ENCODE measurements around the gene ZP2. TPM values are rescaled to one million over a fixed set of nuclear protein-coding genes. Genes with fewer than 3 reads are reported as not detected.

Gene ZP2
- total and polyA plus RNA-seq, 9 of the 15 experiments (the other 6 are each of a cell fraction or from before 2014, with no cell fraction given) = not detected

GRCh38 chr16:21253470-21253869, 42.1 kb upstream of the ZP2 start:
- Histone ChIP-seq H3K9ac (ENCODE audit: insufficient read depth in 1 of 2, low read depth in 2 of 2, low read length in 2 of 2) (no peak overlapping the region), H3K36me3 (ENCODE audit: control insufficient read depth, insufficient read depth, low read length) (no peaks in the 10 kb centered on the region), H4K20me1 (replicated peaks; ENCODE audit: control insufficient read depth, insufficient read depth, low read length) (no peaks in the 10 kb centered on the region), H3K27me3 (ENCODE audit: control insufficient read depth in 2 of 2, insufficient read depth in 2 of 2, low read length in 2 of 2) (peaks cover 7 to 12% of the 10 kb centered on the region in 2 experiments; a peak in 4 of 5 replicates), H2AFZ (ENCODE audit: low read depth, low read length) (no peak overlapping the region), H3K79me2 (ENCODE audit: control insufficient read depth, insufficient read depth, low read length) (no peaks in the 10 kb centered on the region), H3K9me3 (replicated peaks; ENCODE audit: control insufficient read depth, insufficient read depth, low read depth, low read length) (no peaks in the 10 kb centered on the region), H3K4me3 (no peak overlapping the region), H3K4me2 (ENCODE audit: insufficient read depth, low read length) (no peak overlapping the region), H3K27ac (ENCODE audit: extremely low read depth, low read depth, low read length) (no peak overlapping the region), H3K9me1 (ENCODE audit: control insufficient read depth, insufficient read depth, low read length) (no peaks in the 10 kb centered on the region), H3K4me1 (replicated peaks in 1 of 2; ENCODE audit: control insufficient read depth in 2 of 2, insufficient read depth in 2 of 2, low read length in 2 of 2) (no peaks in the 10 kb centered on the region)
- DNase-seq (ENCODE audit: extremely low read depth in 1 of 4, low spot score in 3 of 4) (peak in 2 of 4 experiments; percentile 26 to 34), ATAC-seq (no peak), FAIRE-seq (no peak)
- intact Hi-C loops (cut with micrococcal nuclease) (no loop called here), in situ Hi-C loops (cut with MboI) (no loop called here)
- no TSS peak for BruUV-seq (replicated peaks)
- WGBS (ENCODE audit: insufficient coverage, low coverage, missing lambda C conversion rate) = 7% methylated on average over 3 of the region's 3 CpGs
- ChIA-PET CTCF (ENCODE audit: low intra/inter-chr PET ratio) (no interaction called here), POLR2A (no interaction called here)
- TF ChIP-seq REST (IDR thresholded peaks at IDR 0.05; ENCODE audit: borderline replicate concordance) (0 out of 2 replicates have a peak, but pooled peaks have one; percentile 4), REST (CRISPR knock-in tag; IDR thresholded peaks at IDR 0.05; ENCODE audit: low read depth) (no peak), RAD21 (CRISPR knock-in tag; conservative IDR thresholded peaks at IDR 0.05 in 1 of 2, IDR thresholded peaks at IDR 0.05 in 1 of 2) (peak in 1 of 2 experiments; percentile 18; a peak in 1 of 4 replicates), PKNOX1 (IDR thresholded peaks at IDR 0.05) (peak; percentile 25; the same call in 1 of the 2 replicates)
- TF ChIP-seq, protein P1, sequence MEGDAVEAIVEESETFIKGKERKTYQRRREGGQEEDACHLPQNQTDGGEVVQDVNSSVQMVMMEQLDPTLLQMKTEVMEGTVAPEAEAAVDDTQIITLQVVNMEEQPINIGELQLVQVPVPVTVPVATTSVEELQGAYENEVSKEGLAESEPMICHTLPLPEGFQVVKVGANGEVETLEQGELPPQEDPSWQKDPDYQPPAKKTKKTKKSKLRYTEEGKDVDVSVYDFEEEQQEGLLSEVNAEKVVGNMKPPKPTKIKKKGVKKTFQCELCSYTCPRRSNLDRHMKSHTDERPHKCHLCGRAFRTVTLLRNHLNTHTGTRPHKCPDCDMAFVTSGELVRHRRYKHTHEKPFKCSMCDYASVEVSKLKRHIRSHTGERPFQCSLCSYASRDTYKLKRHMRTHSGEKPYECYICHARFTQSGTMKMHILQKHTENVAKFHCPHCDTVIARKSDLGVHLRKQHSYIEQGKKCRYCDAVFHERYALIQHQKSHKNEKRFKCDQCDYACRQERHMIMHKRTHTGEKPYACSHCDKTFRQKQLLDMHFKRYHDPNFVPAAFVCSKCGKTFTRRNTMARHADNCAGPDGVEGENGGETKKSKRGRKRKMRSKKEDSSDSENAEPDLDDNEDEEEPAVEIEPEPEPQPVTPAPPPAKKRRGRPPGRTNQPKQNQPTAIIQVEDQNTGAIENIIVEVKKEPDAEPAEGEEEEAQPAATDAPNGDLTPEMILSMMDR (IDR thresholded peaks at IDR 0.05 in 2 of 3, conservative IDR thresholded peaks at IDR 0.05 in 1 of 3; ENCODE audit: insufficient read depth in 2 of 3, low read depth in 1 of 3, low read length in 3 of 3) = peak in 2 of 3 experiments; percentile 18 to 40; a peak in 1 of 6 replicates
- TF ChIP-seq, protein P2, sequence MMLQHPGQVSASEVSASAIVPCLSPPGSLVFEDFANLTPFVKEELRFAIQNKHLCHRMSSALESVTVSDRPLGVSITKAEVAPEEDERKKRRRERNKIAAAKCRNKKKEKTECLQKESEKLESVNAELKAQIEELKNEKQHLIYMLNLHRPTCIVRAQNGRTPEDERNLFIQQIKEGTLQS (IDR thresholded peaks at IDR 0.05) = 0 out of 2 replicates have a peak, but pooled peaks have one; percentile 13
- TF ChIP-seq, protein P2 (CRISPR knock-in tag; conservative IDR thresholded peaks at IDR 0.05) = no peak
- TF ChIP-seq, protein P3, sequence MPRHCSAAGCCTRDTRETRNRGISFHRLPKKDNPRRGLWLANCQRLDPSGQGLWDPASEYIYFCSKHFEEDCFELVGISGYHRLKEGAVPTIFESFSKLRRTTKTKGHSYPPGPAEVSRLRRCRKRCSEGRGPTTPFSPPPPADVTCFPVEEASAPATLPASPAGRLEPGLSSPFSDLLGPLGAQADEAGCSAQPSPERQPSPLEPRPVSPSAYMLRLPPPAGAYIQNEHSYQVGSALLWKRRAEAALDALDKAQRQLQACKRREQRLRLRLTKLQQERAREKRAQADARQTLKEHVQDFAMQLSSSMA (CRISPR knock-in tag; IDR thresholded peaks at IDR 0.05) = no peak
